ENCODE data around the gene ZNF516. TPM values are rescaled to one million over a fixed set of nuclear protein-coding genes. Genes with fewer than 3 reads are reported as not detected.

ZNF516 gene
- total RNA-seq, 1 experiment from 2014 or later, result 22.6 TPM

DNA sequence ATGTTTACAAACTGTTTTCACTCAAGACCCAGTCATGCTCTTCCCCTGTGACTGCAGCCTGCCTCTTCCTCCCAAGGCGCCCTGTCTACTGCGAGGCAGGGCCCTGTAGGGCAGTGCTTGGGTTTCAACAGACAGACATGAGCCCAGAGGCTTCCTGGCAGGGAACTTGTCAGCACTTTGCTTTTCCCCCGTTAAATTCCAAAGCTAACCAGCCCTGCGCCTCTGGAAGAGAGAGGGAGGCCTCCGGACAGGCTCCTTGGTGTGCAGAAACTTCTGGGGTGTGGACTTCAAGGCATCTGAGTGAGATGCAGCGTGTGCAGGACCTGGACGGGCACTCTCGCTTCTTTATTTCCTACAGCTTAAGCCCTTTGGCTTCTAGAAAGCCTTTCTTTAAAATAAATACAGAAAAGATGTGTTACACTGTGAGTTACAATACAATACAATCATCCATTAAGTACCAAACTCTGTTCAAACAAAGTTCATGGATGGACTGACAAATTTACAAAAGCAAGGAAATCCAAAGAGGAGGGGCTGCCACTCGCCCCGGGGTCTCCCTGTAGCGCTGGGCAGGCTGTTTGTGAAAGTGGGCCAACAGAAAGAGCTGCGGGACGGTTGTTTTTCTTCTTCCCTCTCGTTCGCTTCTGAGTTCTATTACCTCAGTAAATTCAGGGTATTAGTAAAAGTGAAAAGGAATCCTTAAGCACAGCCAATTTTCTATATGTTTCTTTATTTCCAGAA lies 8.8 kb upstream of the ZNF516 start:
- Histone ChIP-seq H2BK20ac (ENCODE audit: low read depth, low read length, poor library complexity, severe bottlenecking) (no peak overlapping the region), H3T11ph (ENCODE audit: low read length) (no peak overlapping the region), H2BK15ac (ENCODE audit: low read depth, low read length) (no peak overlapping the region), H2AK5ac (ENCODE audit: insufficient read length, low read length) (no peak overlapping the region), H3K79me1 (ENCODE audit: insufficient read depth, low read depth, low read length, poor library complexity, severe bottlenecking) (no peaks in the 10 kb centered on the region), H3K9me3 (ENCODE audit: control insufficient read depth, low read depth, low read length) (no peaks in the 10 kb centered on the region), H3K18ac (ENCODE audit: insufficient read length, low read depth, low read length) (no peak overlapping the region), H3K4ac (ENCODE audit: low read depth, low read length) (no peak overlapping the region), H3K14ac (ENCODE audit: insufficient read depth, low read length) (no peak overlapping the region), H2AFZ (ENCODE audit: low read length) (no peak overlapping the region), H4K5ac (ENCODE audit: insufficient read length, low read depth, low read length) (no peak overlapping the region), H3K9ac (ENCODE audit: extremely low read depth, insufficient read length, low read length) (no peak overlapping the region), H3K23me2 (ENCODE audit: insufficient read length, low read depth, low read length, poor library complexity, severe bottlenecking) (no peaks in the 10 kb centered on the region), H4K8ac (replicated peaks; ENCODE audit: insufficient read length, low read depth, low read length) (no peak overlapping the region), H3K56ac (ENCODE audit: insufficient read length, low read depth, low read length) (no peak overlapping the region), H2BK5ac (ENCODE audit: insufficient read length, low read length) (no peak overlapping the region), H3K4me1 (ENCODE audit: insufficient read depth, low read length) (no peaks in the 10 kb centered on the region), H3K27ac (ENCODE audit: insufficient read length, low read depth, low read length) (no peak overlapping the region), H3K27me3 (ENCODE audit: insufficient read depth, low read length) (no peaks in the 10 kb centered on the region), H3K4me2 (ENCODE audit: insufficient read depth, insufficient read length, low read length) (no peak overlapping the region), H2BK12ac (ENCODE audit: insufficient read length, low read depth, low read length) (no peak overlapping the region), H2BK120ac (ENCODE audit: low read depth, low read length, poor library complexity, severe bottlenecking) (no peak overlapping the region), H3K23ac (ENCODE audit: insufficient read length, low read depth, low read length) (no peak overlapping the region), H3K79me2 (ENCODE audit: insufficient read depth, low read length) (no peaks in the 10 kb centered on the region), H4K20me1 (ENCODE audit: control insufficient read depth, insufficient read depth, insufficient read length) (no peaks in the 10 kb centered on the region), H4K91ac (ENCODE audit: insufficient read length, low read depth, low read length) (no peak overlapping the region)
- WGBS (ENCODE audit: extremely low coverage, insufficient read length, low lambda C conversion rate), result no CpG with 5 or more reads among the region's 15 CpGs
- DNase-seq, result no peak
- Mint-ChIP-seq H3K4me1 (peaks cover 16 to 17% of the 10 kb centered on the region in 2 experiments), H3K9me3 (peaks cover 0 to 3% of the 10 kb centered on the region in 2 experiments; a peak in 1 of 5 replicates), H3K27ac (peak overlapping the region in 2 of 3 experiments; percentile 15 to 30; a peak in 3 of 7 replicates), H3K36me3 (ENCODE audit: insufficient read depth in 1 of 3, low read depth in 3 of 3) (no peaks in the 10 kb centered on the region; a peak in 1 of 7 replicates), H3K4me3 (no peak overlapping the region; a peak in 1 of 5 replicates), H3K27me3 (ENCODE audit: low read depth) (peaks cover 20% of the 10 kb centered on the region)
- TF ChIP-seq CTCF (conservative IDR thresholded peaks at IDR 0.05), result no peak

All from H9 (cell line).